Coronary artery (tissue), 2 donors: ENCODE results near the gene BTN1A1.
"Not testable (repeated sequence)": the region's sequence is repeated elsewhere in the genome, so short reads cannot be mapped to it uniquely, and the experiment has no call there.

Experiments used
- DNase-seq: peaks from one replicate; pipeline ENCODE4 v3.0.0-alpha.2; 2017; ENCODE audit warnings: low spot score
- H3K27ac ChIP-seq, 2 donors: fragments of 200-600 bp; sonication (generic); one replicate each; pipeline ENCODE4 v1.5.1; 2016 to 2019
- H3K4me3 ChIP-seq: fragments of 200-600 bp; sonication (generic); 2 replicates; pipeline ENCODE4 v1.5.1; 2016; ENCODE audit warnings: mild to moderate bottlenecking, moderate library complexity
- TF ChIP-seq, protein P1 (sequence below): fragments of 200-600 bp; sonication (generic); IDR thresholded peaks from one replicate; pipeline ENCODE4 v1.5.1; 2019; ENCODE audit warnings: antibody characterized with exemption

Gene BTN1A1

DNA sequence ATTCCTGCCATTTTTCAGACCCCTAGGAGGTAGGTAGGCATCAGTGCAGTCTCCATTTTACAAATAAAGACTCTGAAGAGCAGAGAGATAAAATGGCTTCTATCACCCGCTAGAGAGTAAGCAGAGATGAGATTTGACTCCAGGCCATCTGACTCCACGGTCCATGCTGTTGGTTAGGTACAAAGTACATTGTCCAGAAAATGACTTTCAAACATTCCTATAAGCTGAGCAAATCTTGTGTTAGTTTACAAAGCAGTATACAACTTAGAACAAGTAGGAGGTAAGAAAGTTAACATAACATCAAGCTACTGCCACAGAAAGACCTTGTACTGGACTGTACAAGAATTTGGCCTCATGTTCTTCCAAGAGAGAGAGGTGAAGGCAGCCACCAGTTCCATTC is 14.9 kb downstream of the BTN1A1 start:
- no peak for DNase-seq

DNA sequence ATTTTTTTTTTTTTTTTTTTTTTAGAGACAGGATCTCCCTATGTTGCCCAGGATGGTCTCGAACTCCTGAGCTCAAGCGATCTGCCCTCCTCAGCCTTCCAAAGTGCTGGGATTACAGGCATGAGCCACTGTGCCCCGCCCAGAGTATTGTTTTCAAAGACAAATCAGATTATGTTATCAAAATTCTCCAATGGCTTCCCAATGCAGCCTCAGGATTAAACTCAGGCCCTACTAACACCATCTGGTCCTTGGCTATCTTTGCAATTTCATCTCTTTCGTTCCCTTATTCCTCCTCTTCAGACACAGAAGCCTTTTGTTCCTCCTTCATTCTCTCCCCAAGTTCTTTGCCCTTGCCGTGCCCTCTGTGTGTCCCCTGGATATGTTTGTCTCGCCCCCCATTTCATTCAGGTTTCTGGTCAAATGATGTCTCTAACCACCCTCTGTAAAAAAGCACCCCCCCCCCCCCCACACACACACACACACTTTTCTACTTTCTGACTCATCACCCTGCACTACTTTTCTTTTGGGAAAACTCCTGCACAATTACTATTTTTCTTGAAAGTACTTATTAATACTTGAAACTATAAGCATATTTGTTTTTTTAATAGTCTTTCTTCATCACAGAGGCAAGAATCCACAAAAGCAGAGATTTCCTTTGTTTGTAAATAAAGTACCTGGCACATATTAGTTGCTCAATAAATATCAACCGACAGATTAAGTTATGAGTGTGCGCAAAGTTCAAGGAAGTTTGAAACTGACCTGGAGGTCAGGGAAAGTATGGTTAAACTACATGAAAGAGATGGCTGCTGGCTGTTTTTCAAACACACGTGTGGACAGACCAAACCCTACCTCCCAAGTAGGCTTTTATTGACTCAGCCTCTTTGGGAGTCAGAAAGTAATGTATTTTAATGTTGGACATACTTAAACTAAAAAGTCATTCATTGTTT is 16.7 kb downstream of the BTN1A1 start:
- no peak for DNase-seq

More for the DNA sequence above, 14.9 kb downstream of the BTN1A1 start:
- TF ChIP-seq, protein P1, sequence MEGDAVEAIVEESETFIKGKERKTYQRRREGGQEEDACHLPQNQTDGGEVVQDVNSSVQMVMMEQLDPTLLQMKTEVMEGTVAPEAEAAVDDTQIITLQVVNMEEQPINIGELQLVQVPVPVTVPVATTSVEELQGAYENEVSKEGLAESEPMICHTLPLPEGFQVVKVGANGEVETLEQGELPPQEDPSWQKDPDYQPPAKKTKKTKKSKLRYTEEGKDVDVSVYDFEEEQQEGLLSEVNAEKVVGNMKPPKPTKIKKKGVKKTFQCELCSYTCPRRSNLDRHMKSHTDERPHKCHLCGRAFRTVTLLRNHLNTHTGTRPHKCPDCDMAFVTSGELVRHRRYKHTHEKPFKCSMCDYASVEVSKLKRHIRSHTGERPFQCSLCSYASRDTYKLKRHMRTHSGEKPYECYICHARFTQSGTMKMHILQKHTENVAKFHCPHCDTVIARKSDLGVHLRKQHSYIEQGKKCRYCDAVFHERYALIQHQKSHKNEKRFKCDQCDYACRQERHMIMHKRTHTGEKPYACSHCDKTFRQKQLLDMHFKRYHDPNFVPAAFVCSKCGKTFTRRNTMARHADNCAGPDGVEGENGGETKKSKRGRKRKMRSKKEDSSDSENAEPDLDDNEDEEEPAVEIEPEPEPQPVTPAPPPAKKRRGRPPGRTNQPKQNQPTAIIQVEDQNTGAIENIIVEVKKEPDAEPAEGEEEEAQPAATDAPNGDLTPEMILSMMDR: no peak
- H3K4me3 ChIP-seq: no peak overlapping the region
- H3K27ac ChIP-seq: no peak overlapping the region

DNA sequence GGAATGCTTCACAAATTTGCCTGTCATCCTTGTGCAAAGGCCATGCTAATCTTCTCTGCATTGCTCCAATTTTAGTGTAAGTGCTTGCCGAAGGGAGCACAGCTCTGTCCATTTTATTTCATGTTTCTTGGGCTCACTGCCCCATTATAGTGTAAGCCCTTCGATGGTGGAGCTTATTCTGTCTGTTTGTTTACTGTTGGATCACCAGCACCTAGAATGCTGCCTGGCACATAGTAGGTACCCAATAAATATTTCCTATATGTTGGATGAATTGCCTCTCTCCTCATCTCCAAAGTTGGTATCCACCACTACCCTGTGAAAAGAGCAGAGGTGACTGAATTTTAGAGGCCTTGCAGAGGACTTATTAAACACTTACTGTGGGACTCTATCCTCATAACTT is 19.3 kb downstream of the BTN1A1 start:
- Histone ChIP-seq H3K4me3 (no peak overlapping the region), H3K27ac (no peak overlapping the region)
- TF ChIP-seq, protein P1: no peak

More for the DNA sequence above, 16.7 kb downstream of the BTN1A1 start:
- Histone ChIP-seq H3K4me3 (no peak overlapping the region), H3K27ac (no peak overlapping the region)
- TF ChIP-seq, protein P1: no peak

DNA sequence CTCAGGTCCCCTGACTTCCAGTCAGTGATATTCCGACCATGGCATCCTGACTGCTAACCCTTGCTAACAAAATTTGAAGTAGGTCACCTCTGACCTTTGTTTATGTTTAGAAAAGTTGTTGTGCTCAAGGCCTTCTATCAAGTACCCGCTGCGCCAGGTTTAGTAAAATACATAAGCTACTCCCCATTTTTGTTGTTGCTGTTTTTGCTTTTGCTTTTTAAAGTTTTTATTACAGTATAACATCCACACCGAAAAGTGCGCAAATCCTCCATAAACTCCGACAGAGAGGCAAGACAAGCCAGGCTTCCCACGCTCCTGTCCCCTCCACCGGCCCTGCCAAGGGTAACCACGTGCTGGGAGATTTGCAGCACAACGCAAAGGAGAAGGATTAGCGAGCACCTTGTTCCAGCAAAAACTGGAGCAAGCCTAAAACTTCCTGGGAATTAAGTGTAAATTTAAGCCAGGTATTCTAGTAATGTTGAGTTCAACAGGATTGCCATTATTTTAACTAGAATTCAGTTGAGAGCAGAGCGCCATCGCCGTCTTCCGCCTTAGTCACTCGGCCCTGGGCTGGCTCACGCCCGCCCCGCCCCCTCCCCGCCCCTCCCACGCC is 20.2 kb downstream of the BTN1A1 start:
- TF ChIP-seq, protein P1: no peak
- peak overlapping the region; percentile 93 to 94 for H3K27ac ChIP-seq
- peak; percentile 80 for DNase-seq

More for the DNA sequence above, 19.3 kb downstream of the BTN1A1 start:
- DNase-seq: no peak

DNA sequence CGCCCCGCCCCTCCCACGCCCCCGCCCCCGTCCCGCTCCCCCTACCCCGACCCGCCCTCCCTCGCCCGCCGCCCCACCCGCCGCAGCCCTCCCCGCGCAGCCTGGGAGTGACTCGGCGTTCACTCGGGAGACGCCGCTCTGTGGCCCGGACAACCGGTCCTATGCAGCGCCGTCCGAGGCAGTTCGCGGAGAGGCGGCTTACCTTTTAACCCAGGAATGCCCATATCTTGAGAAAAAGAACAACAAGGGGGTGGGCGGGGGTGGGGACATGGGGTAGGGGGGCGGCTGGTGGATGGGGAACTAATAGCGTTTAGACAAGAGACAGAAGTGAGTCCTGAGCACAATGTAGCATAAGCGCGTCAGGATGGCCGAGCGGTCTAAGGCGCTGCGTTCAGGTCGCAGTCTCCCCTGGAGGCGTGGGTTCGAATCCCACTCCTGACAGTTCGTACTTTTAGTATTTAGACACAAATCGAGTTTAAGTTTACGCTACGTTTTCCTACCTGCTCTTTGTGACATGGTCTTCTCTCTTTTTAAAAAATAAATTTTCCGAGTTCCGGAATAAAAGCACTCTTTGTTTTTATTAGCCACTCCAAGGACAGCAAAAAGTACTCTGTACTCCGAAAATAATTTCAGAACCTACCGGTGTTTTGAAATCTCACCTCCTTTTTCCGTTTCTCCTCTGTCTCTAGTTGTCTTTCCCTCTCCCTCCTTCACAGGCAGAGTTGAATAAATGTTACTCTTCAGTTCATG is 20.9 kb downstream of the BTN1A1 start:
- peak; percentile 91 for DNase-seq
- peak overlapping the region; percentile 93 to 94 for H3K27ac ChIP-seq
- peak overlapping the region; percentile 71 for H3K4me3 ChIP-seq
- TF ChIP-seq, protein P1: no peak

More for the DNA sequence above, 20.2 kb downstream of the BTN1A1 start:
- H3K4me3 ChIP-seq: peak overlapping the region; percentile 71

DNA sequence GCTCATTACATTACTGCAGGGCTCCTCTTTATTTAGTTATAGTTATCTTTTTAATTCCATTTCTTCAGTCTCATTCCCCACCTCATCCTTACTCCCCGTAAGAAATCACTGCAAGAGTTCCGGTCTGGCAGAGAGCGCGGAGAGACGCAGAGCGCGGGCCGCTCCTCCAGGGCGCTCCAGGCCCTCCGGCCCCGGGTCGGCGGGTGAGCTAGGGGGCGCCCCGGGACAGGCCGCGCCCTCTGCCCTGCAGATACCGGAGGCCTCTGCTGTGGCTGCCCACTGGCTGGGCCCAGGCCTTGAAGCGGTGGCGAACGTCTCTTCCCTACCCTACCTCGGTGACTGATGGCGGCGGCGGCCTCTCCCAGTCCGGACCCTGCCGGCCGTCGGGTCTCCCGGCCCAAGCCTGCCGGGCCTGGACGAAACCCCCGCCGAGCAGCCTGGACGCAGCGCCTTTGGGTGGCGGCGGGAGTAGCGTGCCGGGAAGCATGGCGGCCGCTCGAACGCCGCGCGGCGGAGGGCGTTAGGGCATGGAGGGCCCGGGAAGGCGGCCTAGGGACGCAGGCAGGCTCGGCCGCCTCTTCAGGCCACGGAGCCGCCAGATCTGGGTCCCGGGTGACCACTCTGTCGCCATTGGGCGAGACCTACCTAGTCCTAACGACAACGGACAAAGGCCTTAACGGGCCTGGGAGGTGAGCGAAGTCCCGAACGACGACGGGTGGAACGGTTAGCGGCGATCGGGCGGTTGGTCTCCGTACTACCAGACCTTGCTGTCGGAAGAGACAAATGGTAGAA is 21.7 kb downstream of the BTN1A1 start:
- peak; percentile 86 for DNase-seq
- peak overlapping the region; percentile 93 to 94 for H3K27ac ChIP-seq
- TF ChIP-seq, protein P1: no peak
- peak overlapping the region; percentile 71 for H3K4me3 ChIP-seq

DNA sequence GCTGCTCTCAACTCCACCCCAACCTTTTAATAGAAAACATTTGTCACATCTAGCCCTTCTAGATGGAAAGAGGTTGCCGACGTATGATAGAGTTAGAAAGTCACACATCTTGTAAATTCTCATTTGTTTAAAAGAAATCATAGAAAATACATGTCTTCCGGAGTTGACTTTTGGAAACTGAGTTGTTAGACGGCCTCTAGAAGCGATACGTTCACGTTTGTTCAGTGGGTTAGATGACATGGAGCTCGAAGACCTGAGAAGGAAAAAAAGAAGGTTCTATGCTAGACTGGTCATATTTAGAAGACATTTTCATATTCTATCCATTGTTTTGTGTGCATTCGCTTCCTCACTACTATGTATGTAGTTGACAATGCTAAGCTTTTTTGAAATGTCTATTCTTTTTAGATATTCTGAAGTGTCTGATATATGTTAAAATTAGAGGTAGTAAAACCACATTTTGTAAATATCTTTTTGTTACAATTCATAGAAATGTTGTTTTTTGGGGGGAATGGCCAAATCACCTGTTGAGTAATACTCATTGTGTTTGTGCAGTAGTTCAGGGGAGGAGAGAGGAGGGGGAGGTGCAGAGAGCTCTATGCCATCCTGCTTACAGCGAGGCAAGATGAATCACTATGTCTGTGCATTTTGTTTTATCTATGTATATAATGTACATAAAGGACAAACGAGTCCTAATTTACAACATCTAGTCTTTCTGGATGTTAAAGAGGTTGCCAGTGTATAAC is 22.6 kb downstream of the BTN1A1 start:
- not testable (repeated sequence) for DNase-seq
- H3K27ac ChIP-seq: peak overlapping the region; percentile 93 to 94
- H3K4me3 ChIP-seq: peak overlapping the region; percentile 71

DNA sequence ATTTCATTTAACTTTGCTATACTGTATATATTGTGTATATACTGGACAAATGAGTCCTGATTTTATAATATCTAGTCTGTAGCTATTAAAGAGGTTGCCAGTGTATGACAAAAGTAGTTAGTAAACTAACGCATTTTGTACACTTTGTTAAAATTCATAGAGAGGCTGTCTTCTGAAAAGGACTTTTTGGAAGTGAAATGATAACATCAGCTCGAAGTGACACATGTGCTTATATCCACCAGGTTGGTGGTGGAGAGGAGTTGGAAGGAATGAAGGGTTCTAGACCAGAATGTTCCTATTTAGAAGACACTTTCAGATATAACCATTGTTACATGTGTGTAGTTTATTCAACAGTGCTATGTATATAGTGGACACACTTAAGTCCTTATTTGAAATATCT is 24.2 kb downstream of the BTN1A1 start:
- DNase-seq, H3K4me3 ChIP-seq, H3K27ac ChIP-seq: not testable (repeated sequence)
